Suprapubic skin (tissue), 4 donors: ENCODE data around the gene MCC.

ENCODE experiments used
- EP300 ChIP-seq: sonication (generic); formaldehyde crosslinking; IDR thresholded peaks from one replicate; pipeline ENCODE4 v1.6.1; 2017; ENCODE audit warnings: antibody characterized with exemption
- POLR2A ChIP-seq, 2 donors: fragments of 450-650 bp; IDR thresholded peaks; one replicate each; pipeline ENCODE4 v1.6.1; 2017; ENCODE audit warnings: antibody characterized with exemption in 2 of 2, mild to moderate bottlenecking in 2 of 2, moderate library complexity in 2 of 2
- POLR2AphosphoS5 ChIP-seq, 3 donors: sonication (generic); formaldehyde crosslinking; IDR thresholded peaks; one replicate each; pipeline ENCODE4 v1.6.1; 2017; ENCODE audit warnings: antibody characterized with exemption in 3 of 3
- TF ChIP-seq, protein P1 (sequence below), 2 donors: fragments of 200-600 bp in 1 of 2; fragments of 450-650 bp in 1 of 2; sonication (generic) in 1 of 2; IDR thresholded peaks; one replicate each; pipeline ENCODE4 v1.5.1; 2016 to 2019; ENCODE audit warnings: antibody characterized with exemption in 2 of 2, mild to moderate bottlenecking in 1 of 2, moderate library complexity in 1 of 2

DNA sequence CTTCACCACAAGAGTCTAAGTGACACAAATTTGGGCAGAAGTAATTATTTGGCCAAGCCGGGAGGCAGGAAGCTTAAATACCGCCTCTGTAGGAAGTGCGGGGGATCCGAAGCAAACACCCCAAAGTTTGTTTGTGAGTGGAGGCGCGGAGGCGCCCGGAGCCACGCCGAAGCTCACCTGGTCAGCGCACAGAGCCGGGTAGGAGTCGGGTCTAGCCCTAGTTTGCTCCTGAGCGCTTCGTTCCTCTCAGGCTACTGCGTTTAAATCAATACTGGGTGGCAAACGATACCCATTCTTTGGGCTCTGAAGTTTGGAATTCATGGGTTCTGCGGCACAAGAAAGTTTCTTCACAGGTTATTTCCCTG lies 855 bp downstream of the MCC start:
- TF ChIP-seq, protein P1, sequence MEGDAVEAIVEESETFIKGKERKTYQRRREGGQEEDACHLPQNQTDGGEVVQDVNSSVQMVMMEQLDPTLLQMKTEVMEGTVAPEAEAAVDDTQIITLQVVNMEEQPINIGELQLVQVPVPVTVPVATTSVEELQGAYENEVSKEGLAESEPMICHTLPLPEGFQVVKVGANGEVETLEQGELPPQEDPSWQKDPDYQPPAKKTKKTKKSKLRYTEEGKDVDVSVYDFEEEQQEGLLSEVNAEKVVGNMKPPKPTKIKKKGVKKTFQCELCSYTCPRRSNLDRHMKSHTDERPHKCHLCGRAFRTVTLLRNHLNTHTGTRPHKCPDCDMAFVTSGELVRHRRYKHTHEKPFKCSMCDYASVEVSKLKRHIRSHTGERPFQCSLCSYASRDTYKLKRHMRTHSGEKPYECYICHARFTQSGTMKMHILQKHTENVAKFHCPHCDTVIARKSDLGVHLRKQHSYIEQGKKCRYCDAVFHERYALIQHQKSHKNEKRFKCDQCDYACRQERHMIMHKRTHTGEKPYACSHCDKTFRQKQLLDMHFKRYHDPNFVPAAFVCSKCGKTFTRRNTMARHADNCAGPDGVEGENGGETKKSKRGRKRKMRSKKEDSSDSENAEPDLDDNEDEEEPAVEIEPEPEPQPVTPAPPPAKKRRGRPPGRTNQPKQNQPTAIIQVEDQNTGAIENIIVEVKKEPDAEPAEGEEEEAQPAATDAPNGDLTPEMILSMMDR (IDR thresholded peaks at IDR 0.05) = no peak
- no peak for TF ChIP-seq POLR2AphosphoS5 (IDR thresholded peaks at IDR 0.05)
- no peak for TF ChIP-seq EP300
- TF ChIP-seq POLR2A (IDR thresholded peaks at IDR 0.05) = no peak
